Measurements from ENCODE around the gene RAP1A.

The RAP1A gene

GRCh38 chr1:111602974-111603373 lies 16.6 kb upstream of the RAP1A start:
- Histone ChIP-seq H4K20me1 (ENCODE audit: insufficient read depth, low read length) (no peaks in the 10 kb centered on the region), H3K27me3 (ENCODE audit: insufficient read depth, low read length) (no peaks in the 10 kb centered on the region), H3K4me2 (ENCODE audit: low read length) (no peak overlapping the region), H3K9ac (ENCODE audit: low read length) (no peak overlapping the region), H3K4me1 (ENCODE audit: insufficient read depth, low read length, severe bottlenecking) (peaks cover 47% of the 10 kb centered on the region), H3K36me3 (ENCODE audit: insufficient read depth, low read length) (no peaks in the 10 kb centered on the region), H3F3A (ENCODE audit: insufficient read depth, low read length) (no peaks in the 10 kb centered on the region), H3K79me2 (ENCODE audit: insufficient read depth, low read length) (no peaks in the 10 kb centered on the region), H3K4me3 (ENCODE audit: low read depth, low read length, poor library complexity, severe bottlenecking) (no peak overlapping the region), H3K9me3 (ENCODE audit: low read length) (no peaks in the 10 kb centered on the region), H3K9me2 (ENCODE audit: low read depth, low read length) (no peaks in the 10 kb centered on the region), H2AFZ (ENCODE audit: low read length) (no peak overlapping the region), H3K27ac (ENCODE audit: low read depth, low read length, poor library complexity, severe bottlenecking) (peak overlapping the region; percentile 11)
- no peak for TF ChIP-seq EZH2 (IDR thresholded peaks at IDR 0.05; ENCODE audit: borderline replicate concordance, low read length)
- TF ChIP-seq, protein P1, sequence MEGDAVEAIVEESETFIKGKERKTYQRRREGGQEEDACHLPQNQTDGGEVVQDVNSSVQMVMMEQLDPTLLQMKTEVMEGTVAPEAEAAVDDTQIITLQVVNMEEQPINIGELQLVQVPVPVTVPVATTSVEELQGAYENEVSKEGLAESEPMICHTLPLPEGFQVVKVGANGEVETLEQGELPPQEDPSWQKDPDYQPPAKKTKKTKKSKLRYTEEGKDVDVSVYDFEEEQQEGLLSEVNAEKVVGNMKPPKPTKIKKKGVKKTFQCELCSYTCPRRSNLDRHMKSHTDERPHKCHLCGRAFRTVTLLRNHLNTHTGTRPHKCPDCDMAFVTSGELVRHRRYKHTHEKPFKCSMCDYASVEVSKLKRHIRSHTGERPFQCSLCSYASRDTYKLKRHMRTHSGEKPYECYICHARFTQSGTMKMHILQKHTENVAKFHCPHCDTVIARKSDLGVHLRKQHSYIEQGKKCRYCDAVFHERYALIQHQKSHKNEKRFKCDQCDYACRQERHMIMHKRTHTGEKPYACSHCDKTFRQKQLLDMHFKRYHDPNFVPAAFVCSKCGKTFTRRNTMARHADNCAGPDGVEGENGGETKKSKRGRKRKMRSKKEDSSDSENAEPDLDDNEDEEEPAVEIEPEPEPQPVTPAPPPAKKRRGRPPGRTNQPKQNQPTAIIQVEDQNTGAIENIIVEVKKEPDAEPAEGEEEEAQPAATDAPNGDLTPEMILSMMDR (IDR thresholded peaks at IDR 0.05; ENCODE audit: low read length), result no peak

GRCh38 chr1:111603979-111604378 lies 15.6 kb upstream of the RAP1A start:
- peaks cover 39% of the 10 kb centered on the region for H3K4me1 ChIP-seq (ENCODE audit: insufficient read depth, low read length, severe bottlenecking)
- no peaks in the 10 kb centered on the region for H3K9me2 ChIP-seq (ENCODE audit: low read depth, low read length)
- no peaks in the 10 kb centered on the region for H3K36me3 ChIP-seq (ENCODE audit: insufficient read depth, low read length)
- H3K27me3 ChIP-seq (ENCODE audit: insufficient read depth, low read length), result no peaks in the 10 kb centered on the region
- no peak overlapping the region for H3K4me3 ChIP-seq (ENCODE audit: low read depth, low read length, poor library complexity, severe bottlenecking)
- TF ChIP-seq, protein P1 (IDR thresholded peaks at IDR 0.05; ENCODE audit: low read length), result no peak
- no peak for TF ChIP-seq EZH2 (IDR thresholded peaks at IDR 0.05; ENCODE audit: borderline replicate concordance, low read length)
- H2AFZ ChIP-seq (ENCODE audit: low read length), result peak overlapping the region; percentile 66; the same call in 1 of the 2 replicates
- peak overlapping the region; percentile 24; the same call in 1 of the 2 replicates for H3K4me2 ChIP-seq (ENCODE audit: low read length)
- peak overlapping the region; percentile 54 for H3K27ac ChIP-seq (ENCODE audit: low read depth, low read length, poor library complexity, severe bottlenecking)
- no peaks in the 10 kb centered on the region for H3K79me2 ChIP-seq (ENCODE audit: insufficient read depth, low read length)
- H3F3A ChIP-seq (ENCODE audit: insufficient read depth, low read length), result no peaks in the 10 kb centered on the region
- peak overlapping the region; percentile 23; the same call in 1 of the 2 replicates for H3K9ac ChIP-seq (ENCODE audit: low read length)
- H4K20me1 ChIP-seq (ENCODE audit: insufficient read depth, low read length), result no peaks in the 10 kb centered on the region
- H3K9me3 ChIP-seq (ENCODE audit: low read length), result no peaks in the 10 kb centered on the region

- Histone ChIP-seq H3K9ac (ENCODE audit: low read length) (no peak overlapping the region), H3K9me2 (ENCODE audit: low read depth, low read length) (no peaks in the 10 kb centered on the region), H3F3A (ENCODE audit: insufficient read depth, low read length) (no peaks in the 10 kb centered on the region), H3K36me3 (ENCODE audit: insufficient read depth, low read length) (no peaks in the 10 kb centered on the region), H3K4me1 (ENCODE audit: insufficient read depth, low read length, severe bottlenecking) (peaks cover 39% of the 10 kb centered on the region), H3K79me2 (ENCODE audit: insufficient read depth, low read length) (no peaks in the 10 kb centered on the region), H3K9me3 (ENCODE audit: low read length) (no peaks in the 10 kb centered on the region), H3K27ac (ENCODE audit: low read depth, low read length, poor library complexity, severe bottlenecking) (no peak overlapping the region), H3K27me3 (ENCODE audit: insufficient read depth, low read length) (no peaks in the 10 kb centered on the region), H3K4me3 (ENCODE audit: low read depth, low read length, poor library complexity, severe bottlenecking) (no peak overlapping the region), H4K20me1 (ENCODE audit: insufficient read depth, low read length) (no peaks in the 10 kb centered on the region), H3K4me2 (ENCODE audit: low read length) (no peak overlapping the region), H2AFZ (ENCODE audit: low read length) (no peak overlapping the region)
- TF ChIP-seq, protein P1 (IDR thresholded peaks at IDR 0.05; ENCODE audit: low read length), result no peak
- TF ChIP-seq EZH2 (IDR thresholded peaks at IDR 0.05; ENCODE audit: borderline replicate concordance, low read length), result no peak
Measured at GRCh38 chr1:111604931-111605330, 14.7 kb upstream of the RAP1A start.

All from OCI-LY1 (cell line).